OCI-M1 (cell line): ENCODE data around the gene PSMB1.
"Not testable (repeated sequence)": the region's sequence is repeated elsewhere in the genome, so short reads cannot be mapped to it uniquely, and the experiment has no call there.

ENCODE experiments used
- DNase-seq: peaks from one replicate; lab custom pipeline; 2025; lab: John Stamatoyannopoulos, UW

Gene PSMB1

GRCh38 chr6:170502733-170503413 lies 50.2 kb downstream of the PSMB1 start:
- DNase-seq = not testable (repeated sequence)

- DNase-seq = not testable (repeated sequence)
Observed at GRCh38 chr6:170502268-170502667, 50.8 kb downstream of the PSMB1 start.

GRCh38 chr6:170500955-170501590 lies 52.0 kb downstream of the PSMB1 start:
- no peak for DNase-seq

- no peak for DNase-seq
Observed at GRCh38 chr6:170497841-170498301, 55.2 kb downstream of the PSMB1 start.

GRCh38 chr6:170493354-170493753 lies 59.8 kb downstream of the PSMB1 start:
- DNase-seq = no peak

- DNase-seq = no peak
Observed at GRCh38 chr6:170490259-170490658, 62.8 kb downstream of the PSMB1 start.

- DNase-seq = no peak
Observed at GRCh38 chr6:170489836-170490235, 63.3 kb downstream of the PSMB1 start.

- peak; percentile 22 for DNase-seq
Observed at GRCh38 chr6:170487707-170488329, 65.3 kb downstream of the PSMB1 start.

GRCh38 chr6:170485159-170485558 lies 67.9 kb downstream of the PSMB1 start:
- DNase-seq = peak; percentile 24
